ENCODE data around the gene UBTD1. TPM values are rescaled to one million over a fixed set of nuclear protein-coding genes. Genes with fewer than 3 reads are reported as not detected.

Gene UBTD1
- total RNA-seq, 1 experiment from 2014 or later = 19.0 TPM

DNA sequence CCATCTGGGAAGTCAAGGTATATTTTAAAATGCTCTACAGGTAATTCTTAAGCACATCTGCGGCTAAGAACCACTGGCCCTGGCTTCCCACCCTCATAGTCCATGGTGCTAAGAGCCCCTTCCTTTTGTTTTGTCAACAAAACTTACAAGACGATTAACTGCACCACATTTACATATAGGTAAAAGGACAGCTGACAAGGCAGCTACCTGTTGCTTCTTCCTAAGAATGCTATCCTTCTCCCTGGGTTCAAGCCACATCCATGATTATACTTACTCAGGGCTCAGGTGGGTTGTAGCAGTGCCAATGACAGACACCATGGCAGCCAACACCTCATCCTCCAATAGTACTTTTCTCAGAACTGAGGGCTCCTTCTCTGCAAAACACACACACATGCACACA lies 36.4 kb upstream of the UBTD1 start:
- no peaks in the 10 kb centered on the region for H3K4me1 Mint-ChIP-seq
- Histone ChIP-seq H2AFZ (ENCODE audit: low read length) (no peak overlapping the region), H2AK5ac (ENCODE audit: insufficient read length, low read length) (no peak overlapping the region), H2BK20ac (ENCODE audit: low read depth, low read length, poor library complexity, severe bottlenecking) (no peak overlapping the region), H4K20me1 (ENCODE audit: control insufficient read depth, insufficient read depth, insufficient read length) (no peaks in the 10 kb centered on the region), H3K79me1 (ENCODE audit: insufficient read depth, low read depth, low read length, poor library complexity, severe bottlenecking) (no peaks in the 10 kb centered on the region), H3K4ac (ENCODE audit: low read depth, low read length) (no peak overlapping the region), H3K56ac (ENCODE audit: insufficient read length, low read depth, low read length) (no peak overlapping the region), H3K27ac (ENCODE audit: insufficient read length, low read depth, low read length) (no peak overlapping the region), H3K18ac (ENCODE audit: insufficient read length, low read depth, low read length) (no peak overlapping the region), H4K91ac (ENCODE audit: insufficient read length, low read depth, low read length) (no peak overlapping the region), H3K14ac (ENCODE audit: insufficient read depth, low read length) (no peak overlapping the region), H2BK12ac (ENCODE audit: insufficient read length, low read depth, low read length) (no peak overlapping the region), H3K9me3 (ENCODE audit: control insufficient read depth, low read depth, low read length) (no peaks in the 10 kb centered on the region), H2BK120ac (ENCODE audit: low read depth, low read length, poor library complexity, severe bottlenecking) (no peak overlapping the region), H3K4me2 (ENCODE audit: insufficient read depth, insufficient read length, low read length) (no peak overlapping the region), H3K79me2 (ENCODE audit: insufficient read depth, low read length) (no peaks in the 10 kb centered on the region), H3K23ac (ENCODE audit: insufficient read length, low read depth, low read length) (no peak overlapping the region), H3K9ac (ENCODE audit: extremely low read depth, insufficient read length, low read length) (no peak overlapping the region), H2BK5ac (ENCODE audit: insufficient read length, low read length) (no peak overlapping the region), H4K8ac (replicated peaks; ENCODE audit: insufficient read length, low read depth, low read length) (no peak overlapping the region), H3K27me3 (ENCODE audit: insufficient read depth, low read length) (no peaks in the 10 kb centered on the region), H2BK15ac (ENCODE audit: low read depth, low read length) (no peak overlapping the region), H3K23me2 (ENCODE audit: insufficient read length, low read depth, low read length, poor library complexity, severe bottlenecking) (no peaks in the 10 kb centered on the region), H4K5ac (ENCODE audit: insufficient read length, low read depth, low read length) (no peak overlapping the region), H3T11ph (ENCODE audit: low read length) (no peak overlapping the region), H3K4me1 (ENCODE audit: insufficient read depth, low read length) (no peaks in the 10 kb centered on the region)
- no CpG with 5 or more reads among the region's 2 CpGs for WGBS (ENCODE audit: extremely low coverage, insufficient read length, low lambda C conversion rate)
- peak overlapping the region in 1 of 3 experiments; percentile 16; a peak in 1 of 7 replicates for H3K27ac Mint-ChIP-seq
- H3K9me3 Mint-ChIP-seq = no peaks in the 10 kb centered on the region
- H3K27me3 Mint-ChIP-seq (ENCODE audit: low read depth) = no peaks in the 10 kb centered on the region
- TF ChIP-seq, protein P1, sequence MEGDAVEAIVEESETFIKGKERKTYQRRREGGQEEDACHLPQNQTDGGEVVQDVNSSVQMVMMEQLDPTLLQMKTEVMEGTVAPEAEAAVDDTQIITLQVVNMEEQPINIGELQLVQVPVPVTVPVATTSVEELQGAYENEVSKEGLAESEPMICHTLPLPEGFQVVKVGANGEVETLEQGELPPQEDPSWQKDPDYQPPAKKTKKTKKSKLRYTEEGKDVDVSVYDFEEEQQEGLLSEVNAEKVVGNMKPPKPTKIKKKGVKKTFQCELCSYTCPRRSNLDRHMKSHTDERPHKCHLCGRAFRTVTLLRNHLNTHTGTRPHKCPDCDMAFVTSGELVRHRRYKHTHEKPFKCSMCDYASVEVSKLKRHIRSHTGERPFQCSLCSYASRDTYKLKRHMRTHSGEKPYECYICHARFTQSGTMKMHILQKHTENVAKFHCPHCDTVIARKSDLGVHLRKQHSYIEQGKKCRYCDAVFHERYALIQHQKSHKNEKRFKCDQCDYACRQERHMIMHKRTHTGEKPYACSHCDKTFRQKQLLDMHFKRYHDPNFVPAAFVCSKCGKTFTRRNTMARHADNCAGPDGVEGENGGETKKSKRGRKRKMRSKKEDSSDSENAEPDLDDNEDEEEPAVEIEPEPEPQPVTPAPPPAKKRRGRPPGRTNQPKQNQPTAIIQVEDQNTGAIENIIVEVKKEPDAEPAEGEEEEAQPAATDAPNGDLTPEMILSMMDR (conservative IDR thresholded peaks at IDR 0.05) = no peak
- DNase-seq = no peak
- peaks cover 46 to 93% (median 76%) of the 10 kb centered on the region in 3 experiments for H3K36me3 Mint-ChIP-seq (ENCODE audit: insufficient read depth in 1 of 3, low read depth in 3 of 3)
- no peak overlapping the region for H3K4me3 Mint-ChIP-seq
